ENCODE measurements around the gene SMIM1. TPM values are rescaled to one million over a fixed set of nuclear protein-coding genes. Genes with fewer than 3 reads are reported as not detected.
"Not testable (repeated sequence)": the region's sequence is repeated elsewhere in the genome, so short reads cannot be mapped to it uniquely, and the experiment has no call there.

Gene SMIM1
- total RNA-seq, 6 donors from 2014 or later, result 2.8 to 20.8 (median 13.5) TPM

- no peak for TF ChIP-seq CTCF (IDR thresholded peaks at IDR 0.05)
- no peak for TF ChIP-seq POLR2AphosphoS5 (IDR thresholded peaks at IDR 0.05)
- TF ChIP-seq EP300 (IDR thresholded peaks at IDR 0.05), result no peak
- TF ChIP-seq POLR2A (IDR thresholded peaks at IDR 0.05), result no peak
- WGBS, 2 donors, result 67 to 83% methylated on average over 11 of the region's 11 CpGs
- Histone ChIP-seq H3K27me3 (no peaks in the 10 kb centered on the region), H3K4me1 (peaks cover 11 to 16% (median 12%) of the 10 kb centered on the region in 4 donors), H3K4me3 (no peak overlapping the region), H3K36me3 (no peaks in the 10 kb centered on the region), H3K9me3 (no peaks in the 10 kb centered on the region), H3K27ac (no peak overlapping the region)
- ATAC-seq (ENCODE audit: low FRiP score in 2 of 2) (no peak), DNase-seq (no peak)
Observed at GRCh38 chr1:3799976-3800685, 27.6 kb downstream of the SMIM1 start.

- not testable (repeated sequence) for ATAC-seq (ENCODE audit: low FRiP score in 2 of 2)
Observed at GRCh38 chr1:3800795-3801194, 28.2 kb downstream of the SMIM1 start.

GRCh38 chr1:3803905-3804626, 31.5 kb downstream of the SMIM1 start:
- WGBS, 2 donors, result 74 to 76% methylated on average over 19 of the region's 19 CpGs
- ATAC-seq (ENCODE audit: low FRiP score in 2 of 2) (no peak), DNase-seq (no peak)
- H3K36me3 ChIP-seq, result no peaks in the 10 kb centered on the region
- no peak overlapping the region for H3K27ac ChIP-seq
- no peaks in the 10 kb centered on the region for H3K27me3 ChIP-seq
- TF ChIP-seq POLR2AphosphoS5 (IDR thresholded peaks at IDR 0.05) (no peak), EP300 (IDR thresholded peaks at IDR 0.05) (no peak), POLR2A (IDR thresholded peaks at IDR 0.05) (no peak), CTCF (IDR thresholded peaks at IDR 0.05) (no peak)
- no peaks in the 10 kb centered on the region for H3K9me3 ChIP-seq
- H3K4me1 ChIP-seq, result no peaks in the 10 kb centered on the region
- no peak overlapping the region for H3K4me3 ChIP-seq

More at GRCh38 chr1:3800795-3801194, 28.2 kb downstream of the SMIM1 start:
- not testable (repeated sequence) for H3K27ac ChIP-seq, H3K4me3 ChIP-seq, H3K9me3 ChIP-seq, H3K27me3 ChIP-seq, H3K4me1 ChIP-seq, DNase-seq, H3K36me3 ChIP-seq
- 81 to 85% methylated on average over 3 of the region's 3 CpGs for WGBS, 2 donors

GRCh38 chr1:3804627-3804944, 32.0 kb downstream of the SMIM1 start:
- not testable (repeated sequence) for H3K9me3 ChIP-seq; H3K4me3 ChIP-seq; H3K27me3 ChIP-seq; ATAC-seq (ENCODE audit: low FRiP score in 2 of 2); H3K4me1 ChIP-seq; DNase-seq; H3K27ac ChIP-seq; H3K36me3 ChIP-seq
- WGBS, 2 donors, result 65 to 67% methylated on average over 7 of the region's 7 CpGs

GRCh38 chr1:3805038-3805437, 32.5 kb downstream of the SMIM1 start:
- no peaks in the 10 kb centered on the region for H3K9me3 ChIP-seq
- 84 to 88% methylated on average over 11 of the region's 11 CpGs for WGBS, 2 donors
- H3K36me3 ChIP-seq, result no peaks in the 10 kb centered on the region
- no peaks in the 10 kb centered on the region for H3K4me1 ChIP-seq
- no peak for ATAC-seq (ENCODE audit: low FRiP score in 2 of 2)
- no peaks in the 10 kb centered on the region for H3K27me3 ChIP-seq
- no peak overlapping the region for H3K27ac ChIP-seq
- DNase-seq, result no peak
- no peak overlapping the region for H3K4me3 ChIP-seq
- TF ChIP-seq POLR2AphosphoS5 (IDR thresholded peaks at IDR 0.05) (no peak), CTCF (IDR thresholded peaks at IDR 0.05) (no peak), EP300 (IDR thresholded peaks at IDR 0.05) (no peak), POLR2A (IDR thresholded peaks at IDR 0.05) (no peak)

GRCh38 chr1:3807769-3808168, 35.2 kb downstream of the SMIM1 start:
- DNase-seq (no peak), ATAC-seq (ENCODE audit: low FRiP score in 2 of 2) (no peak)
- no peaks in the 10 kb centered on the region for H3K4me1 ChIP-seq
- H3K27me3 ChIP-seq, result no peaks in the 10 kb centered on the region
- H3K9me3 ChIP-seq, result no peaks in the 10 kb centered on the region
- no peaks in the 10 kb centered on the region for H3K36me3 ChIP-seq
- 77 to 88% methylated on average over 4 to 5 of the region's 5 CpGs for WGBS, 2 donors
- TF ChIP-seq POLR2AphosphoS5 (IDR thresholded peaks at IDR 0.05), result no peak
- TF ChIP-seq CTCF (IDR thresholded peaks at IDR 0.05), result no peak
- TF ChIP-seq POLR2A (IDR thresholded peaks at IDR 0.05), result no peak
- TF ChIP-seq EP300 (IDR thresholded peaks at IDR 0.05), result no peak
- no peak overlapping the region for H3K27ac ChIP-seq
- H3K4me3 ChIP-seq, result no peak overlapping the region
